22Rv1 (cell line): ENCODE data around the gene POLR2C.

Experiments used
- CTCF ChIP-seq: fragments of 450-650 bp; IDR thresholded peaks from 2 replicates; pipeline ENCODE4 v1.5.1; 2017; ENCODE audit warnings: mild to moderate bottlenecking
- ZFX ChIP-seq: fragments of 450-650 bp; IDR thresholded peaks from 2 replicates; pipeline ENCODE4 v1.6.1; 2017; ENCODE audit warnings: antibody characterized with exemption, borderline replicate concordance

DNA sequence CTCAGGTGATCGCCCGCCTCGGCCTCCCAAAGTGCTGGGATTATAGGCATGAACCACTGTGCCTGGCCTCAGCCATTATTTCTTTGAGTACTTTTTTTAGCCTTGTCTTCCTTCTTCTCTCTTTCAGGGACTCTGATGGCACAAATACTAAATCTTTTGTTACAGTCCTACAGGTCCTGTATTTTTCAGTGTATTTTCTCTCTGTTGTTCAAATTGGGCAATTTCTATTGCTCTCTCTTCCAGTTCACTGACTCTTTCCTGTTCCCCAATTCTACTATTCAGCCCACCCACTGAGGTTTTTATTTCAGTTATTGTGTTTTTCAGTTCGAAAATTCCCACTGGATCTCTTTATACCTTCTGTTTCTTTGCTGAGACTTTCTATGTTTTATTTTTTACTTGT is 31.3 kb downstream of the POLR2C start:
- TF ChIP-seq CTCF (no peak), ZFX (no peak)
